CD4-positive, alpha-beta T cell treated with Interleukin-4 for 4 hours (primary cell): ENCODE results near the gene ANAPC16.
"Not testable (repeated sequence)": the region's sequence is repeated elsewhere in the genome, so short reads cannot be mapped to it uniquely, and the experiment has no call there.

Experiments used
- DNase-seq: peaks from one replicate; pipeline ENCODE4 v3.0.0-alpha.2; 2020

ANAPC16 gene

GRCh38 chr10:72215611-72216549, at the start of gene ANAPC16, which contains the start of gene ASCC1:
ANAPC16 (plus strand) TSS chr10:72216012; CDS start chr10:72223915, 7,903 bp downstream.
ASCC1 (minus strand) TSS chr10:72216276; CDS start chr10:72213298, 2,978 bp downstream.
- DNase-seq, result peak; percentile 93

DNA sequence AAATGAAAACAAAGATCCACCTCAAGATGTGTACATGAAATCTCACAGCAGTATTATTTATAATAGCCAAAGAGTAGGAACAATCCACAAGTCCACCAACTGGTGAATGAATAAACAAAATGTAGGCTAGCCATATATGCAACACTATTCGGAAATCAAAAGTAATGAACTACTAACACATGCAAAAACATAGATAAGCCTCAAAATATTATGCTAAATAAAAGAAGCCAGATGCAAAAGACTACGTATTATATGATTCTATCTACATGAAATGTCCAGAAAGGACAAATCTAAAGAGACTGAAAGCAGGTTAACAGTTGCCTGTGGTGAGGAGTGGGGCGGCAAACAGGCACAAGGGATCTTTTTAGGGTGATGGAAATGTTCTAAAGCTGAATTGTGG, 48.7 kb upstream of the ANAPC16 start:
- DNase-seq, result no peak

DNA sequence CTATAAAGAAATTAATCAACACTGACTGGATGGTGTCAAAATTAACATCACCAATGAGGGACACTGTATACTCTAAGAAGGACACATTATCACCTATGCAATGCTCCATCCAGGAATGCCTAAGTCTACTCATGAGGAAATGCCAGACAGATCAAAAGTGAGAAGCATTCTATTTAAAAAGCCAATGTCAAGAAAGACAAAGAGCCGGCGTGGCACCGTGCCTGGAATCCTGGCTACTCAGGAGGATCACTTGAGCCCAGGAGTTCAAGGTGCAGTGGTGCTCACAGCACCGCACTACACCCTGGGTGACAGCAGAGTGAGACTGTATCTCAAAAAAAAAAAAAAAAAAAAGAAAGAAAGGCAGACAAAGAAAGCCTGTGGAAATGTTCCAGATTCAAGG, 45.5 kb upstream of the ANAPC16 start:
- no peak for DNase-seq

- no peak for DNase-seq
Observed at GRCh38 chr10:72170733-72171132, 45.1 kb upstream of the ANAPC16 start.

- DNase-seq, result no peak
Observed at GRCh38 chr10:72171175-72171630, 44.6 kb upstream of the ANAPC16 start.

- DNase-seq, result no peak
Observed at GRCh38 chr10:72173262-72173618, 42.6 kb upstream of the ANAPC16 start.

- no peak for DNase-seq
Observed at GRCh38 chr10:72173619-72174296, 42.1 kb upstream of the ANAPC16 start.

GRCh38 chr10:72174297-72174662, 41.5 kb upstream of the ANAPC16 start:
- DNase-seq, result no peak

DNA sequence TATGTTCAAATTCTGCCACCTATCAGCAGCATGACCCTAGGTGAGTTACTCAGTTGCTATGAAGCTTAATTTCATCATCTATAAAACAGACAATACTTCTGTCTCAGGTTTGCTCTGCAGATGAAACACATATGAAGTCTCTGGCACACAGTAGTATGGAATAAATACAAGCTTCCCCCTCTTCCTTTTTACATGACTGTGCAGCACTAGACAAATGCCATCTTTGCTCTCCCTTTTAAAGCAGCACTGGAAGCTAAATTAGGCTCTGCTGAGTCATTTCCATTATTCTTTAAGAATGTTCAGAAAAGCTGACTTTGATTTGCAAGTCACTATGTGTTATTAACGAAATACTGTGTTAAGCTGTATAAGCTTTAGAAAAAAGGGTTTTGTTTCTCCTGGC, 40.7 kb upstream of the ANAPC16 start:
- no peak for DNase-seq

- no peak for DNase-seq
Observed at GRCh38 chr10:72176701-72177100, 39.1 kb upstream of the ANAPC16 start.

GRCh38 chr10:72177454-72177853, 38.4 kb upstream of the ANAPC16 start:
- no peak for DNase-seq

DNA sequence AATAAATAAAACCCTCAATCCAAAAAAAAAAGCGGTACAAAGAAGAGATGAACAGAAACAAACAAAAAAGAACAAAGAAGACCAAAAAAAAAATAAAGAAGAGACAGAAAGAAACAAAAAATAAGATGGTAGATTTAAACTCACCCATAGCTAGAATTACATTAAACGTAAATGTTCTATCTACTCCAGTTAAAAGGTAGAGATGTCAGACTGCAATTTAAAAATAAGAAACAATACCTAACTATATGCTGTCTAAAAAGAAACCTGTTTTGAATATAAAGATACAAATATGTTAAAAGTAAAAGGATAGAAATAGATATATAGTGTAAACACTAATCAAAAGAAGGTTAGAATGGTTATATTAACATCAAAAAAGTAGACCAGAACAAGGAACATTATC, 31.7 kb upstream of the ANAPC16 start:
- DNase-seq, result no peak

- DNase-seq, result no peak
Observed at GRCh38 chr10:72186258-72186981, 29.4 kb upstream of the ANAPC16 start.

DNA sequence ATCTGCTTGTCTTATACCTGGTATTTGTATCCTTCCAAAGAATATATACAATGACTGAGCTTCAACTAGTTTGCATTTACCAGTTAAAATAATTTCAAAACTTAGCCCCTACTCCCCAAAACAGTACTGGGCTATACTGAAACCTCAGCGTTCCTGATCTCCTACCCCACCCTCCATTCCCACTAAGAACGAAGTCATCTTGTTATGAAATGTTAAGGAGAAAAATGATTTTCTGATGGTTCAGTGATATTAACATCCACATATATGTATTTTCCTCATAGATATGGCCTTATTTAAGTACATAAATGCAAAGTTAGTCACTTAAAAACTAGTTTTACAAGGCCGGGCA, 28.9 kb upstream of the ANAPC16 start:
- DNase-seq, result no peak

DNA sequence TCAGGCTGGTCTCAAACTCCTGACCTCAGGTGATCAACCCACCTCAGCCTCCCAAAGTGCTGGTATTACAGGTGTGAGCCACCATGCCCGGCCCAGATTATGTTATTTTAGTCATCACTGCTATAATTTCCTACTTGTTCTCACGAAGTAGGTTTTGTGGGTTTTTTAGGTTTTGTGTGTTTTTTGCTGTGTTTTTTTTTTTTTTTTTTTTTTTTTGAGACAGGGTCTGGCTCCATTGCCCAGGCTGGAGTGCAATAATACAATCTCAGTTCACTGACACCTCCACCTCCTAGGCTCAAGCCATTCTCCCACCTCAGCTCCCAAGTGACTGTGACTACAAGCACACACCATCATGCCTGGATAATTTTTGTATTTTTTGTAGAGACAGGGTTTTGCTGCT, 20.9 kb upstream of the ANAPC16 start:
- DNase-seq, result no peak

- no peak for DNase-seq
Observed at GRCh38 chr10:72200883-72201282, 14.9 kb upstream of the ANAPC16 start.

DNA sequence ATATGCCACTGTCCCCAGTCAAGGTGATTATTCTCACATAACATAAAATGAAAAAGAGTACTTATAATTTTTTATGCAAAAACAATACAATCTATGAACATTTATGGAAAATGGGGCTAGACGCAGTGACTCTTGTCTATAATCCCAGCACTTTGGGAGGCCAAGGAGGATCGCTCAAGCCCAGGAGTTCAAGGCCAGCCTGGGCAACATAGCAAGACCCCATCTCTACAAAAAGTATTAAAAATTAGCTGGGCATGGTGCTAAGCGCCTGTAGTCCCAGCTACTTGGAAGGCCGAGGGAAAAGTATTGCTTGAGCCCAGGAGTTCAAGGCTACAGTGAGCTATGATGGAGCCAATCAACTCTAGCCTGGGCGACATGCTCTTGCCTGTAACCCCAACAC, 14.5 kb upstream of the ANAPC16 start:
- no peak for DNase-seq

- no peak for DNase-seq
Observed at GRCh38 chr10:72204296-72204695, 11.5 kb upstream of the ANAPC16 start.

- DNase-seq, result no peak
Observed at GRCh38 chr10:72204724-72205123, 11.1 kb upstream of the ANAPC16 start.

DNA sequence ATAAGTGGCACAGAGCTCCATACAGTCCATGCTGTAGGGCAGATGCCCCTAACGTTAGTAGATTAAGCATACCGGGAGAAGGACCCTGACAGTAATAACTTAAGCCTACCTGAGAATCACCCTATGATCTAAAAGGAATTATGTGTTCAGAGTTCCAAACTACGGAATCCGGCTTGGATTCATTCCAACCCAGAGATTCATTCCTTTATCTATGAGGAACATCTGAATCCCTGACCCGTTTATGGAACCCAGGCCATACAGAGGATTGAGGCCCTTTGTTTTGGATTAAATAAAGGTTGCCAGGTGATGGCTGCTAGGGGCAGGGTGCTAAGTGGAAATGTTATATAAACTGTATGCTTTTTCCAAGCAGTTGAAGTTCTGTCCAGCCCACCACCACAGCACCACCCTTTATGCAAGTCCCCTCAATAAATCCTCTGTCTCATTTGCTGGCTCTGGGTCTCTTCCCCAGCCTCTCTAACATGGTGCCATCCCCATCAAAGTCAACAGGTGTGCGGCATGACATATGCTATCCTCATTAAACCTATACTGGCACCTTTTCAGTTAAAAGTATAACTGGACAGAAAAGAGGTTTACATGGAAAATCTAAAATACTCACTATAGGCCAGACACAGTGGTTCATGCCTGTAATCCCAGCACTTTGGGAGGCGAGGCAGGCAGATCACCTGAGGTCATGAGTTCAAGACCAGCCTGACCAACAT, 9.1 kb upstream of the ANAPC16 start:
- no peak for DNase-seq

DNA sequence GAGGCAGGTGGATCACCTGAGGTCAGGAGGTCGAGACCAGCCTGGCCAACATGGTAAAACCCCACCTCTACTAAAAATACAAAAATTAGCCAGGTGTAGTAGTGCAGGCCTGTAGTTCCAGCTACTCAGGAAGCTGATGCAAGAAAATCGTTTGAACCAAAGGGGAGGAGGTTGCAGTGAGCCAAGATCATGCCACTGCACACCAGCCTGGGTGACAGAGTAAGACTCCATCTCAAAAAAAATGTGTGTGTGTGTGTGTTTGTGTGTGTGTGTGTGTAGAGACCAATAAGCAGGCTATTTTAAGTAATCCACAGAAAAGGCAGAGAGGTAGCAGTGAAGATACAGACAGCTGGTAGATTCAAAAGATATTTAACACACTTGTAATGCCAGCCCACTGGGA, 7.3 kb upstream of the ANAPC16 start:
- not testable (repeated sequence) for DNase-seq

- DNase-seq, result not testable (repeated sequence)
Observed at GRCh38 chr10:72211381-72211780, 4.4 kb upstream of the ANAPC16 start.

DNA sequence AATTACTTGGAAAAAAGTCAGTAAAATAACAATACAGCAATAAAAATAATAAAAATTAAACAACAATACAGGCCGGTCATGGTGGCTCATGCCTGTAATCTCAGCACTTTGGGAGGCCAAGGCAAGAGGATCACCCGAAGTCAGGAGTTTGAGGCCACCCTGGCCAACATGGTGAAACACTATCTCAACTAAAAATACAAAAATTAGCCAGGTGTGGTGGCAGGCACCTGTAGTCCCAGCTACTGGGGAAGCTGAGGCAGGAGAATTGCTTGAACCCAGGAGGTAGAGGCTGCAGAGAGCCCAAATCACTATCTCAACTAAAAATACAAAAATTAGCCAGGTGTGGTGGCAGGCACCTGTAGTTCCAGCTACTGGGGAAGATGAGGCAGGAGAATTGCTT, 4.0 kb upstream of the ANAPC16 start:
- DNase-seq, result not testable (repeated sequence)
